Measurements from ENCODE around the gene TOM1L2. TPM values are rescaled to one million over a fixed set of nuclear protein-coding genes. Genes with fewer than 3 reads are reported as not detected.

TOM1L2 gene
- polyA plus RNA-seq, 1 donor: 31.1 TPM

- Histone ChIP-seq H3K4me1 (ENCODE audit: control insufficient read depth, insufficient read depth, low read length) (peaks cover 18% of the 10 kb centered on the region), H3K27ac (ENCODE audit: low read length) (peak overlapping the region; percentile 22), H3K9me3 (ENCODE audit: control insufficient read depth, low read depth, low read length) (no peaks in the 10 kb centered on the region), H3K36me3 (ENCODE audit: control insufficient read depth, insufficient read depth, low read length) (no peaks in the 10 kb centered on the region), H3K27me3 (ENCODE audit: control insufficient read depth, insufficient read depth, low read length) (no peaks in the 10 kb centered on the region), H3K4me3 (ENCODE audit: low read length) (peak overlapping the region; percentile 59)
- peak in 1 of 2 donors; percentile 29 for DNase-seq
- no CpG with 5 or more reads among the region's 33 CpGs for WGBS (ENCODE audit: insufficient coverage, low lambda C conversion rate)
Measured at GRCh38 chr17:17971431-17972125, 622 bp downstream of the TOM1L2 start.

GRCh38 chr17:17970699-17971430 is 1.3 kb downstream of the TOM1L2 start:
- WGBS (ENCODE audit: insufficient coverage, low lambda C conversion rate): no CpG with 5 or more reads among the region's 1 CpG
- no peak overlapping the region for H3K27ac ChIP-seq (ENCODE audit: low read length)

GRCh38 chr17:17966399-17966798 is 5.8 kb downstream of the TOM1L2 start:
- DNase-seq: no peak
- no CpG with 5 or more reads among the region's 3 CpGs for WGBS (ENCODE audit: insufficient coverage, low lambda C conversion rate)
- Histone ChIP-seq H3K27ac (ENCODE audit: low read length) (no peak overlapping the region), H3K27me3 (ENCODE audit: control insufficient read depth, insufficient read depth, low read length) (no peaks in the 10 kb centered on the region), H3K9me3 (ENCODE audit: control insufficient read depth, low read depth, low read length) (no peaks in the 10 kb centered on the region), H3K4me1 (ENCODE audit: control insufficient read depth, insufficient read depth, low read length) (peaks cover 12% of the 10 kb centered on the region), H3K4me3 (ENCODE audit: low read length) (no peak overlapping the region), H3K36me3 (ENCODE audit: control insufficient read depth, insufficient read depth, low read length) (no peaks in the 10 kb centered on the region)

More at GRCh38 chr17:17970699-17971430, 1.3 kb downstream of the TOM1L2 start:
- DNase-seq: no peak
- peak overlapping the region; percentile 59 for H3K4me3 ChIP-seq (ENCODE audit: low read length)
- H3K36me3 ChIP-seq (ENCODE audit: control insufficient read depth, insufficient read depth, low read length): no peaks in the 10 kb centered on the region
- peaks cover 18% of the 10 kb centered on the region for H3K4me1 ChIP-seq (ENCODE audit: control insufficient read depth, insufficient read depth, low read length)
- no peaks in the 10 kb centered on the region for H3K9me3 ChIP-seq (ENCODE audit: control insufficient read depth, low read depth, low read length)
- H3K27me3 ChIP-seq (ENCODE audit: control insufficient read depth, insufficient read depth, low read length): no peaks in the 10 kb centered on the region

- Histone ChIP-seq H3K9me3 (ENCODE audit: control insufficient read depth, low read depth, low read length) (no peaks in the 10 kb centered on the region), H3K36me3 (ENCODE audit: control insufficient read depth, insufficient read depth, low read length) (no peaks in the 10 kb centered on the region), H3K27ac (ENCODE audit: low read length) (no peak overlapping the region), H3K4me1 (ENCODE audit: control insufficient read depth, insufficient read depth, low read length) (peaks cover 5% of the 10 kb centered on the region), H3K4me3 (ENCODE audit: low read length) (no peak overlapping the region), H3K27me3 (ENCODE audit: control insufficient read depth, insufficient read depth, low read length) (no peaks in the 10 kb centered on the region)
- no peak for DNase-seq
- 80% methylated on average over 1 of the region's 2 CpGs for WGBS (ENCODE audit: insufficient coverage, low lambda C conversion rate)
Measured at GRCh38 chr17:17965152-17965721, 7.0 kb downstream of the TOM1L2 start.

GRCh38 chr17:17964710-17965109 is 7.5 kb downstream of the TOM1L2 start:
- WGBS (ENCODE audit: insufficient coverage, low lambda C conversion rate): no CpG with 5 or more reads among the region's 4 CpGs
- no peak for DNase-seq
- H3K4me1 ChIP-seq (ENCODE audit: control insufficient read depth, insufficient read depth, low read length): peaks cover 10% of the 10 kb centered on the region

GRCh38 chr17:17963694-17964436 is 8.3 kb downstream of the TOM1L2 start:
- no peak overlapping the region for H3K4me3 ChIP-seq (ENCODE audit: low read length)
- peaks cover 16% of the 10 kb centered on the region for H3K4me1 ChIP-seq (ENCODE audit: control insufficient read depth, insufficient read depth, low read length)
- no peak overlapping the region for H3K27ac ChIP-seq (ENCODE audit: low read length)
- DNase-seq: no peak
- H3K27me3 ChIP-seq (ENCODE audit: control insufficient read depth, insufficient read depth, low read length): no peaks in the 10 kb centered on the region
- H3K36me3 ChIP-seq (ENCODE audit: control insufficient read depth, insufficient read depth, low read length): no peaks in the 10 kb centered on the region
- WGBS (ENCODE audit: insufficient coverage, low lambda C conversion rate): 100% methylated on average over 3 of the region's 7 CpGs
- no peaks in the 10 kb centered on the region for H3K9me3 ChIP-seq (ENCODE audit: control insufficient read depth, low read depth, low read length)

More at GRCh38 chr17:17964710-17965109, 7.5 kb downstream of the TOM1L2 start:
- H3K27ac ChIP-seq (ENCODE audit: low read length): no peak overlapping the region
- no peaks in the 10 kb centered on the region for H3K9me3 ChIP-seq (ENCODE audit: control insufficient read depth, low read depth, low read length)
- H3K4me3 ChIP-seq (ENCODE audit: low read length): no peak overlapping the region
- H3K36me3 ChIP-seq (ENCODE audit: control insufficient read depth, insufficient read depth, low read length): no peaks in the 10 kb centered on the region
- H3K27me3 ChIP-seq (ENCODE audit: control insufficient read depth, insufficient read depth, low read length): no peaks in the 10 kb centered on the region

GRCh38 chr17:17963066-17963465 is 9.1 kb downstream of the TOM1L2 start:
- Histone ChIP-seq H3K4me1 (ENCODE audit: control insufficient read depth, insufficient read depth, low read length) (peaks cover 24% of the 10 kb centered on the region), H3K27me3 (ENCODE audit: control insufficient read depth, insufficient read depth, low read length) (no peaks in the 10 kb centered on the region), H3K27ac (ENCODE audit: low read length) (no peak overlapping the region), H3K4me3 (ENCODE audit: low read length) (no peak overlapping the region), H3K36me3 (ENCODE audit: control insufficient read depth, insufficient read depth, low read length) (no peaks in the 10 kb centered on the region), H3K9me3 (ENCODE audit: control insufficient read depth, low read depth, low read length) (no peaks in the 10 kb centered on the region)
- no peak for DNase-seq
- WGBS (ENCODE audit: insufficient coverage, low lambda C conversion rate): no CpG with 5 or more reads among the region's 4 CpGs

- DNase-seq: no peak
- peaks cover 26% of the 10 kb centered on the region for H3K4me1 ChIP-seq (ENCODE audit: control insufficient read depth, insufficient read depth, low read length)
- 68% methylated on average over 2 of the region's 5 CpGs for WGBS (ENCODE audit: insufficient coverage, low lambda C conversion rate)
Measured at GRCh38 chr17:17960500-17961030, 11.6 kb downstream of the TOM1L2 start.

GRCh38 chr17:17959520-17960361 is 12.5 kb downstream of the TOM1L2 start:
- Histone ChIP-seq H3K27ac (ENCODE audit: low read length) (peak overlapping the region; percentile 68), H3K36me3 (ENCODE audit: control insufficient read depth, insufficient read depth, low read length) (peaks cover 6% of the 10 kb centered on the region), H3K4me1 (ENCODE audit: control insufficient read depth, insufficient read depth, low read length) (peaks cover 26% of the 10 kb centered on the region), H3K9me3 (ENCODE audit: control insufficient read depth, low read depth, low read length) (peaks cover 3% of the 10 kb centered on the region), H3K4me3 (ENCODE audit: low read length) (no peak overlapping the region), H3K27me3 (ENCODE audit: control insufficient read depth, insufficient read depth, low read length) (no peaks in the 10 kb centered on the region)
- peak in 1 of 2 donors; percentile 59 for DNase-seq
- 57% methylated on average over 1 of the region's 7 CpGs for WGBS (ENCODE audit: insufficient coverage, low lambda C conversion rate)

More at GRCh38 chr17:17960500-17961030, 11.6 kb downstream of the TOM1L2 start:
- Histone ChIP-seq H3K27ac (ENCODE audit: low read length) (peak overlapping the region; percentile 68), H3K9me3 (ENCODE audit: control insufficient read depth, low read depth, low read length) (peaks cover 3% of the 10 kb centered on the region), H3K4me3 (ENCODE audit: low read length) (no peak overlapping the region), H3K36me3 (ENCODE audit: control insufficient read depth, insufficient read depth, low read length) (peaks cover 2% of the 10 kb centered on the region), H3K27me3 (ENCODE audit: control insufficient read depth, insufficient read depth, low read length) (no peaks in the 10 kb centered on the region)
